WTC11 (cell line): ENCODE results near the gene ASTN2.

Experiments used
- CREM ChIP-seq: sonication (generic); formaldehyde crosslinking; IDR thresholded peaks from 2 replicates; pipeline ENCODE4 v1.8.1; 2022; ENCODE audit warnings: mild to moderate bottlenecking, missing genetic modification reagents, moderate library complexity
- ETV6 ChIP-seq: sonication (generic); formaldehyde crosslinking; IDR thresholded peaks from 2 replicates; pipeline ENCODE4 v1.8.1; 2022; ENCODE audit warnings: mild to moderate bottlenecking, missing genetic modification reagents
- GABPB1 ChIP-seq: sonication (generic); formaldehyde crosslinking; IDR thresholded peaks from 2 replicates; pipeline ENCODE4 v1.8.1; 2023; ENCODE audit warnings: mild to moderate bottlenecking, missing genetic modification reagents
- NFYB ChIP-seq: sonication (generic); formaldehyde crosslinking; conservative IDR thresholded peaks from 2 replicates; pipeline ENCODE4 v1.8.0; 2022; ENCODE audit warnings: low read depth, missing genetic modification reagents
- SP1 ChIP-seq: sonication (generic); formaldehyde crosslinking; conservative IDR thresholded peaks from 2 replicates; pipeline ENCODE4 v1.8.1; 2022; ENCODE audit warnings: missing genetic modification reagents
- TCF7 ChIP-seq: sonication (generic); formaldehyde crosslinking; IDR thresholded peaks from 2 replicates; pipeline ENCODE4 v1.8.0; 2022; ENCODE audit warnings: mild to moderate bottlenecking, low read depth, missing genetic modification reagents, moderate library complexity
- TP53 ChIP-seq: sonication (generic); formaldehyde crosslinking; IDR thresholded peaks from 2 replicates; pipeline ENCODE4 v1.8.1; 2023; ENCODE audit warnings: mild to moderate bottlenecking, missing genetic modification reagents
- ZBTB21 ChIP-seq: sonication (generic); formaldehyde crosslinking; IDR thresholded peaks from 2 replicates; pipeline ENCODE4 v1.8.1; 2023; ENCODE audit warnings: mild to moderate bottlenecking, missing genetic modification reagents, borderline replicate concordance
- TF ChIP-seq, protein P1 (sequence below): fragments of 200-600 bp; IDR thresholded peaks from 2 replicates; pipeline ENCODE4 v1.8.0; 2022; ENCODE audit warnings: antibody characterized with exemption
- TF ChIP-seq, protein P2 (sequence below): sonication (generic); formaldehyde crosslinking; IDR thresholded peaks from 2 replicates; pipeline ENCODE4 v1.8.1; 2022; ENCODE audit warnings: low read depth, missing genetic modification reagents, borderline replicate concordance
- TF ChIP-seq, protein P3 (sequence below): sonication (generic); formaldehyde crosslinking; IDR thresholded peaks from 2 replicates; pipeline ENCODE4 v1.8.1; 2023; ENCODE audit warnings: mild to moderate bottlenecking, missing genetic modification reagents, moderate library complexity
- TF ChIP-seq, protein P4 (sequence below): sonication (generic); formaldehyde crosslinking; IDR thresholded peaks from 2 replicates; pipeline ENCODE4 v1.8.0; 2022; ENCODE audit warnings: mild to moderate bottlenecking, missing genetic modification reagents
- TF ChIP-seq, protein P5 (sequence below): sonication (generic); formaldehyde crosslinking; IDR thresholded peaks from 2 replicates; pipeline ENCODE4 v1.8.1; 2023; ENCODE audit warnings: mild to moderate bottlenecking, missing genetic modification reagents

DNA sequence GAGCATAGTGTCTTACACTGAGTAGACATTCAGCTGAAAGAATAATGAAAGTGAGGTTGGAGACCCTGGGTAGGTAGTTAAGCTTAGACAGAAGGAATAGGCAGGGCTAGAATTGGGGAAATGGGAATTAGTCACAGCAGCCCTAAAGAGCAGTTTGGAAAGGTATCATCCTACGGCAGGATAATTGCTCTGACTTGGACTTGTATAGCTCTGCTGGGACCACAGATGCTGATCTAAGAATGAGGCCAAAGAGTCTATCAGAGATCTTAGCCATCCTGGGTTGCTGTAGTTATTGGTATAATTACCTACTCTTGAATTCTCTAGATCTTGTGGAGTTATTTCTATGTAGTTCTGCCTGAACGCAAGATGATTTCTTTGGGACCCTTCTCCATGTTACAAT is 288.0 kb downstream of the ASTN2 start:
- TF ChIP-seq, protein P1, sequence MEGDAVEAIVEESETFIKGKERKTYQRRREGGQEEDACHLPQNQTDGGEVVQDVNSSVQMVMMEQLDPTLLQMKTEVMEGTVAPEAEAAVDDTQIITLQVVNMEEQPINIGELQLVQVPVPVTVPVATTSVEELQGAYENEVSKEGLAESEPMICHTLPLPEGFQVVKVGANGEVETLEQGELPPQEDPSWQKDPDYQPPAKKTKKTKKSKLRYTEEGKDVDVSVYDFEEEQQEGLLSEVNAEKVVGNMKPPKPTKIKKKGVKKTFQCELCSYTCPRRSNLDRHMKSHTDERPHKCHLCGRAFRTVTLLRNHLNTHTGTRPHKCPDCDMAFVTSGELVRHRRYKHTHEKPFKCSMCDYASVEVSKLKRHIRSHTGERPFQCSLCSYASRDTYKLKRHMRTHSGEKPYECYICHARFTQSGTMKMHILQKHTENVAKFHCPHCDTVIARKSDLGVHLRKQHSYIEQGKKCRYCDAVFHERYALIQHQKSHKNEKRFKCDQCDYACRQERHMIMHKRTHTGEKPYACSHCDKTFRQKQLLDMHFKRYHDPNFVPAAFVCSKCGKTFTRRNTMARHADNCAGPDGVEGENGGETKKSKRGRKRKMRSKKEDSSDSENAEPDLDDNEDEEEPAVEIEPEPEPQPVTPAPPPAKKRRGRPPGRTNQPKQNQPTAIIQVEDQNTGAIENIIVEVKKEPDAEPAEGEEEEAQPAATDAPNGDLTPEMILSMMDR = no peak
- TF ChIP-seq ZBTB21 (CRISPR knock-in tag) (no peak), CREM (CRISPR knock-in tag) (no peak), GABPB1 (CRISPR knock-in tag) (no peak), ETV6 (CRISPR knock-in tag) (no peak), TP53 (CRISPR knock-in tag) (no peak), NFYB (CRISPR knock-in tag) (no peak), SP1 (CRISPR knock-in tag) (no peak), TCF7 (no peak)
- TF ChIP-seq, protein P2, sequence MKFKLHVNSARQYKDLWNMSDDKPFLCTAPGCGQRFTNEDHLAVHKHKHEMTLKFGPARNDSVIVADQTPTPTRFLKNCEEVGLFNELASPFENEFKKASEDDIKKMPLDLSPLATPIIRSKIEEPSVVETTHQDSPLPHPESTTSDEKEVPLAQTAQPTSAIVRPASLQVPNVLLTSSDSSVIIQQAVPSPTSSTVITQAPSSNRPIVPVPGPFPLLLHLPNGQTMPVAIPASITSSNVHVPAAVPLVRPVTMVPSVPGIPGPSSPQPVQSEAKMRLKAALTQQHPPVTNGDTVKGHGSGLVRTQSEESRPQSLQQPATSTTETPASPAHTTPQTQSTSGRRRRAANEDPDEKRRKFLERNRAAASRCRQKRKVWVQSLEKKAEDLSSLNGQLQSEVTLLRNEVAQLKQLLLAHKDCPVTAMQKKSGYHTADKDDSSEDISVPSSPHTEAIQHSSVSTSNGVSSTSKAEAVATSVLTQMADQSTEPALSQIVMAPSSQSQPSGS (CRISPR knock-in tag) = no peak
- TF ChIP-seq, protein P3, sequence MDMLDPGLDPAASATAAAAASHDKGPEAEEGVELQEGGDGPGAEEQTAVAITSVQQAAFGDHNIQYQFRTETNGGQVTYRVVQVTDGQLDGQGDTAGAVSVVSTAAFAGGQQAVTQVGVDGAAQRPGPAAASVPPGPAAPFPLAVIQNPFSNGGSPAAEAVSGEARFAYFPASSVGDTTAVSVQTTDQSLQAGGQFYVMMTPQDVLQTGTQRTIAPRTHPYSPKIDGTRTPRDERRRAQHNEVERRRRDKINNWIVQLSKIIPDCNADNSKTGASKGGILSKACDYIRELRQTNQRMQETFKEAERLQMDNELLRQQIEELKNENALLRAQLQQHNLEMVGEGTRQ (CRISPR knock-in tag) = no peak
- TF ChIP-seq, protein P4, sequence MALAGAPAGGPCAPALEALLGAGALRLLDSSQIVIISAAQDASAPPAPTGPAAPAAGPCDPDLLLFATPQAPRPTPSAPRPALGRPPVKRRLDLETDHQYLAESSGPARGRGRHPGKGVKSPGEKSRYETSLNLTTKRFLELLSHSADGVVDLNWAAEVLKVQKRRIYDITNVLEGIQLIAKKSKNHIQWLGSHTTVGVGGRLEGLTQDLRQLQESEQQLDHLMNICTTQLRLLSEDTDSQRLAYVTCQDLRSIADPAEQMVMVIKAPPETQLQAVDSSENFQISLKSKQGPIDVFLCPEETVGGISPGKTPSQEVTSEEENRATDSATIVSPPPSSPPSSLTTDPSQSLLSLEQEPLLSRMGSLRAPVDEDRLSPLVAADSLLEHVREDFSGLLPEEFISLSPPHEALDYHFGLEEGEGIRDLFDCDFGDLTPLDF (CRISPR knock-in tag) = no peak
- TF ChIP-seq, protein P5, sequence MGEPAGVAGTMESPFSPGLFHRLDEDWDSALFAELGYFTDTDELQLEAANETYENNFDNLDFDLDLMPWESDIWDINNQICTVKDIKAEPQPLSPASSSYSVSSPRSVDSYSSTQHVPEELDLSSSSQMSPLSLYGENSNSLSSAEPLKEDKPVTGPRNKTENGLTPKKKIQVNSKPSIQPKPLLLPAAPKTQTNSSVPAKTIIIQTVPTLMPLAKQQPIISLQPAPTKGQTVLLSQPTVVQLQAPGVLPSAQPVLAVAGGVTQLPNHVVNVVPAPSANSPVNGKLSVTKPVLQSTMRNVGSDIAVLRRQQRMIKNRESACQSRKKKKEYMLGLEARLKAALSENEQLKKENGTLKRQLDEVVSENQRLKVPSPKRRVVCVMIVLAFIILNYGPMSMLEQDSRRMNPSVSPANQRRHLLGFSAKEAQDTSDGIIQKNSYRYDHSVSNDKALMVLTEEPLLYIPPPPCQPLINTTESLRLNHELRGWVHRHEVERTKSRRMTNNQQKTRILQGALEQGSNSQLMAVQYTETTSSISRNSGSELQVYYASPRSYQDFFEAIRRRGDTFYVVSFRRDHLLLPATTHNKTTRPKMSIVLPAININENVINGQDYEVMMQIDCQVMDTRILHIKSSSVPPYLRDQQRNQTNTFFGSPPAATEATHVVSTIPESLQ (CRISPR knock-in tag) = no peak
